ENCODE data around the gene CNDP1.
"Not testable (repeated sequence)": the region's sequence is repeated elsewhere in the genome, so short reads cannot be mapped to it uniquely, and the experiment has no call there.

CNDP1 gene

DNA sequence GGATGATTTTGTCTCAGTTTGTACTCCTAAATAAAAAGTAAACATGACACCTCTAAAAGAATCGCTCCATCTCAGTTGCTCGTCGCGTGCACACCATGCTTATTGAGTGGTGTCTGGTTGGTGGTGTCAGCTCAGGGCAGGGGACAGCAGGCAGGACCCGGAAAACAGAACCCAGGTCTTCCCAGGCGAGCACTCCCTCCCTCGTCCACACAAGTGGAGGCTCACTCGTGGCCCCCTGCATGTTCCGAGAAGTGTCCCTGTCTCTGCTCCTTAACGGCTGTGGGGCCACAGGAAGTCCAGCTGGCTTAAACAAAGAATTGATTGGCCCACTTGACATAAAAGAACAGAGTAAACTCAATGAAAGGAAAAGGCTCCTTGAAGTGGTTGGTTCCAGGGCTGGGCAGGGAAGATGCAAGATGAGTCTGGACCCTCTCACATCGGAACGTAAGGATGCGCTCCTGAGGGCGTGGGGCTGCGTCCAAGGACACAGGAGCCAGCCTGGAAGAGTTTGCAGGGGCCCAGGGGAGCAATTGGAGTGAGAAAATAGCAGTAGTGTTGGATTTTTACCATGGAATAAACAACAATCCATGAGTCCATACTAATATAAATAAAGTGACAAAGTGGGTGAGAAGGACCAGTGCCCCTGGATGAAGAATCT lies 13.1 kb upstream of the CNDP1 start:
- no peak for DNase-seq

DNA sequence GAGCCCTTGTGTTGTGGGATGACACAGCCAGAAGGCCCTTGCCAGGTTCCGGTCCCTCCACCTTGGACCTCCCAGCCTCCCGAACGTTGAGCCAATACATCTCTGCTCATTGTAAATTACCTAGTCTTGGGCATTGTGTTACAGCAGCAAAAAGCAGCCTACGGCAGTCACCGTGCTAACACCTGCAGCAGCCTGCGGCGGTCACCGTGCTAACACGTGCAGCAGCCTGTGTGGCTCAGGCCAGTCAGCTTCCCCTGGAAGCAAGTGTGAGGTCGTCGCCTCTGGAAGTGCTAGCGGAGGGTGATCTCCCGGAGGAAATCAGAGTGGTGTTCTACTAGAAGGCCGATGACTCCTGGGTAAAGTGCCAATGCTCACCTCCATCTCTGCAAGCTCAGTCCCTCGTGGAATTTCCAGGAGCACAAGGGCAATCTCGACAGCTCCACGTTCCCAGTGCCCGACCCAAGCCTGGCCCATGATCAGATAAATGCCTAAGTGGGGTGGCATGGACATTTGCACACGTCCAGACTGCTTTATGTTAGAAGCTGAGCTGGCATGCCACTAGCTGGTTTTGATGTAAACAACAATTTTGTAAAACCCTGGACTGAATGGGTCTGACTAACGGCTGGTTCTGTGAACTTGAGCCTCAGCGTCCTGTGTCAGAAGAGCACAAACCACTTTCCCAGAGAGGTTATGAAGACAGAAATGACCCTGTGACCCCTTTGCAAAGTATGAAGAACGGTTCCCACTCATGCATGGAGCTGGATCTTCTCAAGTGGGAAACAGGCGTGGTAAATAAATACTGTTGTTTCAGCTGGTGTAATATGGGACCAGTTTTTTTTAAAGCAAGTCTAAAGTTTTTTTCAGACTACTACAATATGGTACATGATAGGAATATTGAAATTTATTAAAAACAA lies 11.4 kb upstream of the CNDP1 start:
- DNase-seq: no peak

DNA sequence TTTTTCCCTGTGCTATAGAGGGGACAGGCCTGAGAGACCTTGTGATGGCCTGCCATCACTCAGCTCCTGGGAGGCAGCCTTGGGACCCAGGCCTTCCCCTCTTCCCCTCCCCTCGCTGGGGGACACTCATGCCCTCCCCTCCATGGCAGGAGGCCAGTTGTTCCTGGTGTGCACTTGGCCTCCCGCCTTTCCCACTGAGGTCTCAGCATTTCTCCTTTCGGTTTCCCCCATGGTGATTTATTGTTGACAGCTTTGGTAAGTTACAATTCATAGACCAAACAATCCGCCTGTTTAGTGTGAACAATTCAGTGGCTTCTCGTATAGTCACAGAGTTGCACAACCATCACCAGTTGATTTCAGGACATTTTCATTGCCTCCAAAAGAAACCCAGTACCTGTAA lies 10.2 kb upstream of the CNDP1 start:
- peak in 2 of 14 donors; percentile 30 to 76 for DNase-seq

DNA sequence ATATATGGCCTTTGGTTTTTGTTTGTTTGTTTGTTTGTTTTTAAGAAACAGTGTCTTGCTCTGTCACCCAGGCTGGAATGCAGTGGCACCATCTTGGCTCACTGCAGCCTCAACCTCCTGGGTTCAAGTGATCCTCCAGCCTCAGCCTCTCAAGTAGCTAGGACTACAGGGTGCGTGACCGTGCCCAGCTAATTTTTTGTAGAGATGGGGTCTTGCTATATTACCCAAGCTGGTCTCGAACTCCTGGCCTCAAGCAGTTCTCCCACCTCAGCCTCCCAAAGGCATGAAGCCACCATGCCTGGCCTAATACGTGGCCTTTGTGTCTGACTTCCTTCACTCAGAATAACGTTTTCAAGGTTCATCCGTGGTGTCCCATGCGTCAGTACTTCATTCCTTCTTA lies 9.4 kb upstream of the CNDP1 start:
- not testable (repeated sequence) for DNase-seq

- no peak for DNase-seq
Measured at GRCh38 chr18:74525741-74526140, 8.6 kb upstream of the CNDP1 start.

- no peak for DNase-seq
Measured at GRCh38 chr18:74526488-74526887, 7.8 kb upstream of the CNDP1 start.

DNA sequence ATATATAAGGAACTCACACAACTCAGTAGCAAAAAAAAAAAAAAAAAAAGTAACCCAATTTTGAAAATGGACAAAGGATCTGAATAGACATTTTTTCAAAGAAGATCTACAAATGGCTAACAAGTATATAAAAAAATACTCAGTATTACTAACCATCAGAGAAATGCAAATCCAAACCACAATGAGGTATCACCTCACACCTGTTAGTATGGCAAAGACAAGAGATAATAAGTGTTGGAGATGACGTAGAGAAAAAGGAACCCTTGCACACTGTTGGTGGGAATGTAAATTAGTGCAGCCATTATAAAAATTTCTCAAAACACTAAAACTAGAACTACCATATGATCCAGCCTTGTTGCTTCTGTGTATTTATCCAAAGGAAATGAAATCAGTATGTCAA lies 5.8 kb upstream of the CNDP1 start:
- DNase-seq: no peak

DNA sequence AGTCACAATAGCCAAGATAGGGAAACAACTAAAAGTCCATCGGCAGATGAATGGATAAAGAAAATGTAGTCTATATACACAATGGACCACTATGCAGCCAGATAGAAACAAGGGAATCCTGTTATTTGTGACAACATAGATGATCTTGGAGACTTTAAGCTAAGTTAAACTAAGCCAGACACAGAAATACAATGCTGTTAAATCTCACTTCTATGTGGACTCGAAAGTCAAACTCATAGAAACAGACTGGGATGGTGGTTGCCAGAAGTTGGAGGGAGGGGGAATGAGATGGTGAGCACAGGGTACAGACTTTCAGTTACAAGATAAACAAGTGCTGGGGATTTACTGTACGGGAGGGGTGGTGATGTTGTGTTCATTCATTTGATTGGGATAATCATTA lies 5.4 kb upstream of the CNDP1 start:
- no peak for DNase-seq

- no peak for DNase-seq
Measured at GRCh38 chr18:74529378-74529777, 4.9 kb upstream of the CNDP1 start.

- DNase-seq: no peak
Measured at GRCh38 chr18:74529811-74530583, 4.3 kb upstream of the CNDP1 start.

GRCh38 chr18:74530584-74530862 lies 3.8 kb upstream of the CNDP1 start:
- no peak for DNase-seq

DNA sequence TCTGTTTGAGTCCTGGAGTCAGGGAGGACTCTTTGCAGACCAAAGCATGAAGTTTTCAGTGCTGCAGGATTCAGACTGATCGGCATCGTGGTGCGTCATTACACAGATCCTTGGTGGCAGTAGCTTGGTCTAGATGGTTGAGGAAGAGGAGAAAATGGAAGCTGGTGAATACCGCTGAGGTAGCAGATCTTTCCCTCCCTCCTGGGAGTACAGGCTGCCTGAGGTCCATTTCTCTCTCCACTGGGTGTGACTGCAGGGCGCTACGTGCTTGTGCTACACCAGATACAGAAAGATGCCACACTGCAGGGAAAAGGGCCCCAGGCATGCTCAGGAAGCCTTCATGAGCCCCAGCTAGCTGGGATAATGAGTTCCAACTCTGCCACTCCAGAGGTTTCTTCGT lies 3.3 kb upstream of the CNDP1 start:
- no peak for DNase-seq

DNA sequence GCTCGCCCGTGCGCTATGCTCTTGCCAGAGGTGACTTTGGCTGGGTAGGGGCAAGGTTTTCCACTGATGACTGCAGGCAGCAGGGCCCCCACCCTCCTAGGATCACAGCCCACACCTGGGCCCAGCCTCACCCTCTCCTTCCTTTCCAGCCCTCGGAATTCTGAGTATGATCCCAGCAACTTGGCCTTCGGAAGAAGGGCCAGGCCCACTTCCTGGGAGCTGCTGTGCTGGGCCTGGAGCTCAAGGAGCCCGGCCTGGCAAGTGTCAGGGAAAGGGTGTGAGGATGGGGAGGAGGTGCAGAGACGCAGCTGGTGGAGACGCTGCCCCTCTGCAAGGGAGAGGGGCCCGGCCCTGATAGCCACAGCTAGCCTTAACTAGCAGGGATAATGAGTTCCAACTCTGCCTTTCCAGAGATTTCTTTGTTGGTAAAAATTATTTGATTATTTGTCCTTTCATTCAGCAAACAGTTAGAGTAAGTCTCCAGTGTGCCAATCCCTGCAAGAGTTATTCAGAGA lies 1.7 kb upstream of the CNDP1 start:
- DNase-seq: no peak

DNA sequence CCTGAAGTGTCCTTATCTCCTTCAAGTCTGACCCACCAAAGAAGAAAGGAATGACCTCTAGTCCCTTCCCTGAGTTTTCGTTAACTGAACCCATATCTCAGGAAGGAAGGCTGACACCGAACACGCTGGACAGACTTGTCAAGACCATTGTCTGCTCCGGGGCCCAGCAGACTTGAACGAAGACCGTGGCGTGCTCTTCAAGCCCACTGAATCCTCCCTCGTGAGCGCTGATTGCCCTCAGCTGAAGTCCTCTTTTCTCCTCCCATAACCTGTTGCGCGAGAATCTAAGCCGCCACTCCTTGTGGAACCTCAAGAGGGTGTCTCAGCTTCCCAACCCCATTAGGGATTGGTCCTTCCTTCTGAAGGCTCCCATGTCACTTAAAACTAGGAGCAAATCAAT lies 634 bp upstream of the CNDP1 start:
- no peak for DNase-seq

DNA sequence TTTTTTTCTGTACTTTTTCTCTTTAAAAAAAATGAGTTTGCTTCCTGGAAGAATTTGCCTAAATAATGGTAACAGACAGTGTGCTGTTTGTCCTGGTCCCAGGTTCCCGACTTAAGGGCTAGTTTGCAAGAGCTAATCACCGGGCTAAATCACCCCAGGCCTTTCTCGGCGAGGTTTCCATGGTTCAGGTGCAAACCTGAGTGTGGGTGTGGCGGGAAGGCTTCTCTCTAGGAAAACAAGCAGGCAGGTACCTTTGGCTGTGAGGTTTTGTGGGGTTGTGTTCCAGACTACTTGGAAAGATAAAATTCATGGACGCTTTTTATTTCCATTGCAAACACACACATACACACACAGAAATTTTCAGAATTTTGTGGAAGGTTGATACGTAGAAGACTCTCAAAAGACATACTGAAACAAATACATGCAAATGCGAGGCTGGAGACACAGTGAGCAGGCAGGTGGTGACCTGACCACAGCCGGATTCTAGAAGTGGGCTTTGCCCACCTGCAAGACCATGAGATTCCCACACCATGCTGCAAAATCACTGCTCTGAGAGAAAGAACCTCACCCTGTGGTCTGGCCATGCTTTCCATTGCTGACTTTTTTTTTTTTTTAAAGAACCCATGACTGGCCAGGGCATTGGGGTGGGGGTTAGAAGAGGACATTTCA lies 815 bp downstream of the CNDP1 start:
- DNase-seq: no peak

DNA sequence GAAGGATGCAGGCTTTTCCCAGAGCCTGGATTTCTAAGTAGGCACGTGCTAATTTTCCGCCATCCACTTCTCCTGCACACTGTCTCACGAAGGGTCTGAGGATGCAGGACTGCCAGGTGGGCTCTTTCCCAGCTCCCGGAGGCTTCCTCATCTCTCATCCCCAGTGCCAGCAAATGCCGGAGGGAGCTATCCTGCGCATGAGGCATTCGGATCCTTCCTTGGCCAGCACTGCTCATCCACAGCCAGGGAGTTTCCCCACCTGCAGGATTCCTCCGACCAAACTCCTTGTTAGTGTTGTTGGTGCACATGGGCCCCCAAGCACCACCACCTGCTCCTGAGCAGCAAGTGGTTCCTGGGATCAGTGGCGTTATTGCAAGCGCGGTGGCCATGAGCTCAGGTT lies 5.0 kb downstream of the CNDP1 start:
- DNase-seq: no peak

GRCh38 chr18:74540652-74541421 lies 6.5 kb downstream of the CNDP1 start:
- DNase-seq: peak in 2 of 14 donors; percentile 45 to 49

GRCh38 chr18:74541703-74542555 lies 7.6 kb downstream of the CNDP1 start:
- DNase-seq: peak in 10 of 14 donors; percentile 36 to 78 (median 66)

- peak in 3 of 14 donors; percentile 22 to 41 (median 25) for DNase-seq
Measured at GRCh38 chr18:74544898-74545297, 10.6 kb downstream of the CNDP1 start.

- no peak for DNase-seq
Measured at GRCh38 chr18:74546007-74546406, 11.7 kb downstream of the CNDP1 start.

Data from C1 segment of cervical spinal cord (tissue), 14 donors.